DMS53 treated with DMSO at 0.1 percent for 48 hours (cell line): ENCODE measurements around the gene CPSF3.

Experiments used
- DNase-seq: peaks from one replicate; lab custom pipeline; 2025; ENCODE audit not compliant: unreplicated experiment; lab: John Stamatoyannopoulos, UW

The CPSF3 gene

DNA sequence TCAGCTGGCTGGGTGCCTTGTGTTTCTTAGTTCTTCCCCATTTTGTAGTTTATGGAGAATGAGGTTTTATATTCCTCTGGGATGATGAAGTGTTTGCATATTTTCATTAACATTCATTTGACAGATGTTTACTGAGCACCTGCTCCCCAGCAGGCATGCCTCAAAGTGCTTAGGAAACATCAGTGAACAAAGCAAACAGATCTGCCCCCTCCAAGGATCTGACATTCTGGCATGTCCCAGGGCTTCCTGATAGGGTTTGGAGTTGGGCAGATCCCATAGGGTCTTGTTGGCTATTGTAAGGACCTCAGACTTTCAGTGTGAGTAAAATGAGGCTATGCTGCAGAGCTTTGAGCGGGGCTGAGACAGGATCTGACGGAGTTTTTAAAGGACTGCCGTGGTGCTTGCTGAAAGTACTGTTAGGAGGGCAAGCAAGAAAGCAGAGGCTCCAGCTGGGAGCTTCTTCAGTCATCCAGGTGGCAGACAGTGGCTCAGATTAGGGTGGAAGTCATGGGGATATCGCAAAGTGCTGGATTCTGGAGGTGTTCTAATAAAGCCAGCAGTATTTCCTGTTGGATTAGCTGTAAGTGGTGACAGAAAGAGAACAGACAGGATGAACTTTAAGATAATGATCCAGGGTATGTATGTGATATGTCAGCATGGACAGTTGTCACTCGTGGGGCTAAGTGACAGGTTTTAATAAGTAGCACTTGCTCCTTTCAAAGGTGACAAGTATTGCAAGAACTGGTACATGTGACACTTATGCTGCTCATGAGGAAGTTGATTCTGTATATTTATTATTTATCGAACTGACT lies 39.6 kb downstream of the CPSF3 start:
- DNase-seq: no peak

DNA sequence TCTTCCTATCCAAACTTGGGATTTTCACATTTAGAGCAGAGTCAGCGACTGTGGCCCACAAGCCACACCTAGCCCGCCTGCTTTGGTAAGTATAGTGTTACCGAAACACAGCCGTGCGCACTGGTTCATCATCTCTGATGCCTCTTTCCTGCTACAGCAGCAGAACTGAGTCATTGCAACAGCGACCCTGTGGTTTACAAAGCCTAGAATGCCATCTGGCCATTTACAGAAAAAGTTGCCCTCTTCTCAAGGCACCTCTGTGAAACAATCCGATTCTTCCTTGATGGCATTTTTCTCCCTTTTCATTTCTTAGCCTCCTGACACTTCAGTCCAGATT lies 40.2 kb downstream of the CPSF3 start:
- no peak for DNase-seq

DNA sequence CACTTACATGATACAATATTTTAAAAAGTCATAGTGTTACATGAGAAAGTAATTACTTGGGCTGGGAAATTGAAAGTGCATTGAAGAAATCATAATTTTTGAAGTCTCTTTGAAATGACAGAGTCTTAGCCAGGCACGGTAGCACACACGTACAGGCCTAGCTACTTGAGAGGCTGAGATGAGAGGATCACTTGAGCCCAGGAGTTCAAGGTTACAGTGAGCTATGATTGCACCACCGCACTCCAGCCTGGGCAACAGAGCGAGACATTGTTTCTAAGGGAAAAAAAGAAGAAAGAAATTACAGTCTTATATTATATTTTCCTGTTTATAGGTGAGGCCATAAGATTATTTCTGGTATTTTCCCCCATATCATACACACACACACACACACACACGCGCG lies 41.7 kb downstream of the CPSF3 start:
- no peak for DNase-seq

DNA sequence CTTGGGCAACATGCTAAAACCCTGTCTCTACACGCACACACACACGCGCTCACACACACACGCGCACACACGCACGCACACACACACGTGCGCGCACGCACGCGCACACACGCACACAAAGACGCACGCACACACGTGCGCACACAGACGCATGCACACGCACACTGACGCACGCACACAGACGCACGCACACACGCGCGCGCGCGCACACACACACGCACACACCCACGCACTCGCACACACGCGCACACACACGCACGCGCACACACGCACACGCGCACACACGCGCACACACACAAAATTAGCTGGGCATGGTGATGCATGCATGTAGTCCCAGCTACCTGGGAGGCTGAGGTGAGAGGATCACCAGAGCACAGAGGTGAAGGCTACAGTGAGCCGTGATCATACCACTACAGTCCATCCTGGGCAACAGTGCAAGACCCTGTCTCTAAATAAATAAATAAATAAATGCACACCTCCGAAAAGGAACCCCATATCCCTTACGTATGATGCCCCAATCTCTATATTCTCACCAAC lies 42.8 kb downstream of the CPSF3 start:
- DNase-seq: no peak

DNA sequence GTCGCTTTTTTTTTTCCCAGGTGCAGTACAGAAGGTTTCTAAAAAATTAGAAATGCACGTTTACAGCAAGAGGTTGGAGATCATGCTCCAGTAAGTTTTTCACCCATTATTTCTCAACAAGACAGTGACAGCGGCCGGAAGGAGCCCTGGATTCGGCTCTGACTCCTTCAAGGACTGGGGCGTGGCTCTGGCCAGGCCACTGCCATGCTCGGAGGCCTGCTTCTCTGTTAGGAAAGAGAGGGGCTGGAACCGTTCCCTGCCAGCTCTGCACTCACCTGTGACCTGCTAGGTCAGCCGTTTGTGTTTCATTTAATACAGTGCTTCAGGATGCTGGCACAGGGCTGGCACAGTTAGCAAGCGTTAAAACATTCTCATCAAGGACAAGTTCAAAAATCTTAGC lies 44.2 kb downstream of the CPSF3 start:
- DNase-seq: no peak

DNA sequence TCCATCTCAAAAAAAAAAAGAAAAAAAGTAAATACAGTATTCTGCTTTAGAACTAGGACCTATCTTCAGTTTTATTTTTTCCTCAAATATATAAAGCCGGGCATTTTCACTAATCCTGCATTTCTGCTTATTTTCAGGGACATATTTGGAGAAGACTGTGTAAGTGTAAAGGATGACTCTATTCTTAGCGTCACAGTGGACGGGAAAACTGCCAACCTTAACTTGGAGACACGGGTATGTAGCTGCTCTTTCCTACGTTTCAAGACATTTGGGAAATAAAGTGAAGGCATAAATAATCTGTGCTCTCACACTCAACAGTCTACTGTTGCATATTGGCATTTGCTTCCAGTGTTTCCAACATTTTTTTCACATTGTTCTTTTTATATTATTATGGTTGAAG lies 47.8 kb downstream of the CPSF3 start:
- no peak for DNase-seq

DNA sequence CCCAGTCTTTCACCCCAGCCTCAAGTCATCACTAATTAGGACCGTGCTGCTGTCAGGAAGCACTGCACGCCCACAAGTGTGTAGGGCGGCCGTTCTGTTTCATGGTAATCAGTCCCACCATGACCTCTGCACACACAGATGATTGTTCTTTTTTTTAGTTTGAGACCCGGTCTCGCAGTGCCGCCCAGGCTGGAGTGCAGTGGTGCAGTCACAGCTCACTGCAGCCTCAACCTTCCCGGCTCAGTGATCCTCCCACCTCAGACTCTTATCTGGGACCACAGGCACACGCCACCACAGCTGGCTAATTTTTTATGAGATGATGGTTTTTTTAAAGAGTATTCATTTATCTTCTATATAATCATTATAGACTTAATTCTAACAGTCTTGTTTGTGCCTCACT lies 49.1 kb downstream of the CPSF3 start:
- no peak for DNase-seq

DNA sequence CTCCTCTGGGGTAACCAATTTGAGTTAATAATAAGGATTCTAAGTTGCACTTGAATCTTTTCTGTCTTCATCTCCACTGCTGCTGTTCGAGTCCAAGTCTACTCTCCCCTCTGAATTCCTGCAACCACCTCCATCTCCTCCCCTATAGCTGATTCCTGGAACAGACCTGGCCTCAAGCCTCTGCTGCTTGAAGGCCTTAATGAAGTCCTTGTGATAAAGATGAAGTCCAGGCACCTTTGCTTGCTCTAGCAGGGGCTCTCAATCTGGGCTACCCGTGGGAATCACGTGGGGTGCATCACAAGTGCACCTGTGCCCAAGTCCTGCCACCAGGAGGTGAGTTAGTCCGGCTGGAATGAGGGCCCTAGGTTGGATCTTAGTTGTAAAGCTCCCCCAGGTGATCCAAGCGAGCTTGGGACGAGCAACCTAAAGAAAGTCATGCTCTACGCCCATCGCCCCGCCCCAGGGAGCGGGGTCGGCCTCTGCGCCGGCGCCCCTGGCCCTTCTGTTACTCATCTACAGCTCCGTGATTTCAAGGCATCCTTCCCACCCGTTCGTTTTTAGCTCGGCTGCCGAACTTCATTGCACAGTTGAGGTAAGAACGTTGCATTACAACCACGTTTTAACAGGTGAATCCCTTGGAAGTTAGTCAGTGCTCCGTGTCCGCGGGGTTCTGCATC lies 50.0 kb downstream of the CPSF3 start:
- peak; percentile 35 for DNase-seq

DNA sequence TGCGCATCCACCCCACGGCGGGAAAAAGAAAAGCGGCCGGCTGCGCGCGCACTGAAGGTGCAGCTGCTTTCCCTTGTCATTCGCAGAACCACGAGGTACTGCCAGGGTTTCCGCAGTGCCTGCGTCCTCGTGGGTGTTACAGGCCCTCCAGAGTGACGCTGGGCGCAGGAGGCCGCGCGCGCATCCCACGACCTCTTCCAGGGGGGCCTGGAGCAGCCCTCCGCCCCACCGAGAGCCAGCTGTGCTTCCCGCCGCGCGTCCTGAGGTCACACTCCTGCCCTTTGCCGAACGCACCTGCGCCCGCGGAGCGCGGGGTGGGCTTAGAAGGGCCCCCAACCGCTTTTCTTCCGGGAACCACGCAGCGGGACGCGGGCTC lies 50.5 kb downstream of the CPSF3 start:
- DNase-seq: peak; percentile 41

DNA sequence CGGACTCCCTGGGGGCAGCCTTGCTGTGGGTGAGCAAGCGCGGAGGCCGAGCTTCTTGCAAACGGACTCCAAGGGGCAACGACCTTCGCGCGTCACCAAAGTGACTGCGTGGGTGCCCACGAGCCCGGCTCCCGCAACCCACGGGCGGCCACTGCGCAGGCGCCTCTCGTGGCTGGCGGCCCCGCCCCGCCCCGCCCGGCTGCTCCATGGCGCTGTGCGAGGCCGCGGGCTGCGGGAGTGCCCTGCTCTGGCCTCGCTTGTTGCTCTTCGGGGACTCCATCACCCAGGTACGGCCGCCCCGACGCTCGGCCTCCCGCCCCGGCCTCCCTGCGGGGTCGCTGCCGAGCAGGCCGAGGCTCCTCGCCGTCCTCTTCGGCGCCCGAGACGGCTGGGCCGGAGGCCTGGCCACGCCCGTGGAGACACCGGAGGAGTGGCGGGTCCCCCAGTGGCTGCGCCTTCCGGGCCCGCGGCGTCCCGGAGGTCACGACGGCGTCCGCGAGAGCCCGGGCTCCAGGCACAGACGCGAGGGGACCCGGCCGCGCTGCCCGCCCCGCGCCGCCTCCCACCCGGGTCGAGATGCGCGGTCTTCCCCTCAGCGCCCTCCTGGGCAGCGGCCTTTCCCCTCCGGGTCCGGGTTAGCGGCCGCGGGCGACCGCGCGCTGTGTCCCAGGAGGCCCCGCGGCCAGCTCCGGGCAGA lies 51.1 kb downstream of the CPSF3 start, which contains the start of gene IAH1:
TSS of gene IAH1 (plus strand) at position 191 of the 697 bp plus-strand sequence. CDS start at position 207, 16 bp downstream.
- DNase-seq: no peak

DNA sequence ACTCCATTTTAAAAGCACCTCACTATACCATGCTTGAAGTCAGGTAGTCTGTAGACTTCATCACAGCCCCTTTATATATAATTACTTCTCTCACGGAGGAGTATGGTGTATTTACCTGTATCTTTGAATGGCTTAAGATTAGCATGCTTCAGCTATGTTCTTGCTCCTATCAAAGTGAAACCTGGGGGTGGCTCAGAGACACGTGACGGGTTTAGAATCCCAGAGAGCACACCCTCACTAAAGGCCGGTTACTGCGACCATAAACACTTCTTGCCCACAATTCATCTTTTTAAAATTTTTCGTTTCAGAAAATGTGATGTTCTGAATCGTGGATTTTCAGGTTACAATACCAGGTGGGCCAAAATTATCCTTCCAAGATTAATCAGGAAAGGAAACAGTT lies 54.5 kb downstream of the CPSF3 start:
- DNase-seq: no peak

DNA sequence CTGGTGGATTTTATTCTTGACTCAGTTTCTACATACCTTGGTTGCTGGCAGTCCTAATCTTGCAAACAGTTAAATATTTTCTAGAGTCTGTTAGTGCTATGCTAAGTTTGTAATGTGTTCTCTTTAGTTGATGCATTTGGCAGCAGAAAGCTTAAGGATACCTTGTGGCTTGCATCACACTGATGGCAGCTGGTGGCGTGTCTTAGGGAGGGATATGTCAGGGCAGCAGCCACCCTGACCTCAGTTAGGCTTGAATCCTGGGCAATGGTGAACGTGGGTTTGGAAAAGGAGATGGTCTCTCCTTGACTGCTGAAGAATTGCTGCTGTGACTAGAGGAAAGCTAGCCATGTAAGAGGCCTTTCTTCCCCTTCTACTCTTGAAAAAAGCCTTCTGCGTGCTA lies 55.1 kb downstream of the CPSF3 start:
- no peak for DNase-seq

DNA sequence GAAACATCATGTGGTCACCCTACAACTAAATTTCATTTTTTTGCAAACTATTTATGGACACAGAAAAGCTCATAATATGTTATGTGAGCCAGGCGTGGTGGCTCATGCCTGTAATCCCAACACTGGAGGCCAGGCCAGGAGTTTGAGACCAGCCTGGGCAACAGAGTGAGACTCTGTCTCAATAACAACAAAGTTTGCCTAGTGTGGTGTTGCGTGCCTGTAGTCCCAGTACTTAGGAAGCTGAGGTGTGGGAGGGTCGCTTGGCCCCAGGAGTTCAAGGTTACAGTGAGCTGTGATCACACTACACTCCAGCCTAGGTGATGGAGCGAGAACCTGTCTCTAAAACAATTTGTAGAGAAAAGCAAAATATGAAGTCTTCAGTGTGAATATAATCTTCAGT lies 56.7 kb downstream of the CPSF3 start:
- no peak for DNase-seq

DNA sequence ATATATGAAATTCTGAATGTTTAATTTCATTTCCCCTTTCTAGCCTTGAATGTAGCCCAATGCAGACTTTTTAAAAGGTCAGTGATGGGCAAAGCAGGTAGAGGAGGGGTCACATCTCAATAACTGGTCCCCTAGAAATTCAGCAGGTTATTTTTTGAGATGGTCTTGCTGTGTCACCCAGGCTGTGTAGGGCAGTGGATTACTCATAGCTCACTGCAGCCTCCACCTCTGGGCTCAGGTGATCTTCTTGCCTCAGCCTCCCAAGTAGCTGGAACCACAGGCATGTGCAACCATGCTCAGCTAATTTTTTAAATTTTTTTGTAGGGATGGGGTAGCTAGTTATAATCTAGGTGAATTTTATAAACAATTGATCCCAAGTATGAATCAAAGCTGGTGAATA lies 59.7 kb downstream of the CPSF3 start:
- no peak for DNase-seq

DNA sequence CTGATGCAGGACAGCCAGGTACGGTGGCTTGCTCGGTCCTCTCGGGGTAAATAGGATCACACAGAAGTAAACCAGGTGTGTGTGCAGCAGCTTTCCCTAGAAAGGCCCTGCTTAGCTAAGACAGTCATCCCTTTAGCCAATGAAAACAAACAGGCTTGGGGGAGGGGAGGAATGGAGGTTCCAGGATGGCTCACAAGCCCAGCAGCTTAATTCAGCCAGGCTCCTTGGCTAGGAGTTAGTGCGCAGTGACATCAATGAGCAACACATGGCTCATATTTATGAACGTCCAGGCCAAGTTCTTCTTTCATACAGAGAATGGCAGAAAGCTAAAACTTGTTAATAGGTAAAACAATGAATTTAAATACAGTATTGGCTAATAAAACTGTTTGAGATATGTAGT lies 61.1 kb downstream of the CPSF3 start:
- DNase-seq: no peak

DNA sequence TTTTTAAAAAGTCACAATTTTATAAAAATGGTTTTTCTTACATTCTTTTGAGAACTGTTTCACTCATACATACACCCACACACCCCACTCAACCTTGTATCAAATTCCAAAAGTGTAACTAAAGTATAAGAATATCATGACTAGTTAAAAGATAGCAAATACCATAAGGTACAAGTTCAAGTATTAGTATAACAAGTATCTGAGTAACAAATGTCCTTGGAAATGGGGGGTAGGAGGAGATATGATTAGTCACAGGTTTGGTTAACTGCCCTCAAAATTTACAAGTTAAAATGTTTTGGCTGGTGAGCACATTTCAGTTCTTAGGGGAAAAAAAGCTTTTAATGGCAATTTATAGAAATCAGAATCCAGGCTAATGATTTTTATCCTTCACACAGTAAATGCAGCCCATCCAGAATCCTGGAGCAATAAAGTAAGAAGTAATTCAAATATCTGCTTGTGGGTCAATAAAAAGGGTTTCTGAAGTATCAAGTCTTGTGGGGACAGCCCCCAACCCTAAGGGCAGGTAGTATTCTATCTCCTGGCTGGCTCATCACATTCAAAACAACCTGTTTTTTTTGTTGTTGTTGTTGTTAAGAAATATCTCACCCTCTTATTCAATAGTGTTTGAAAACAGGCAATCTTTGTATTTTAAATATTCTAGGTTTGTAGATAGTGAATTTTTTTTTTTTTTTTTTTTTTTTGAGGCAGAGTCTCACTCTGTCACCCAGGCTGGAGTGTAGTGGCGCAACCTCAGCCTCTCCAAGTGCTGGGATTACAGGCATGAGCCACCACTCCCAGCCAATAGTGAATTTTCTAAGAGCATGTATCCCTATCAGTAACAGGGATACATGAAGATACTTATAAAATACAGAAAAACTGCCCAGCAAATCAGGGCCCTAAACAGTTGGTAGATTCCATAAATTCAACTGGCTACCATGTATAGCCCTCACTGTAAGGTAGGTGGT lies 65.4 kb downstream of the CPSF3 start:
- DNase-seq: no peak

DNA sequence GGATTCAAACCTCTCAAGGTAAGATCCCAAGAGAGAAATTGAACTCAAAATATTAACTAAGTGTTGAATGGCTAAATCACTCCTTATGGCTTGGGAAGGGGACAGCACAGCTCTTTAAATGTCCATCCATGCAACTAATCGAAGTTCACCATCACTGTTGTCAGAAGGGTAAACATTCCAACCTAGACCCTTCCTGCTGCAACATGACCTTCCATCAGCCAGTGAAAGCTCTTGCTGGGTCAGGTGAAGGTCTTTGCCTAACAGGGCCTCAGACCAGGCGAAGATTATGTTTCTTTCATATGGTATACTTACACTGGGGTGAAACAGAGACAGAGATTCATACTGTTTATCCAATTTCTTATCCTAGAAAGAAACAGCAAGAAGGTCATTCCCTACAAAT lies 67.3 kb downstream of the CPSF3 start:
- DNase-seq: no peak

DNA sequence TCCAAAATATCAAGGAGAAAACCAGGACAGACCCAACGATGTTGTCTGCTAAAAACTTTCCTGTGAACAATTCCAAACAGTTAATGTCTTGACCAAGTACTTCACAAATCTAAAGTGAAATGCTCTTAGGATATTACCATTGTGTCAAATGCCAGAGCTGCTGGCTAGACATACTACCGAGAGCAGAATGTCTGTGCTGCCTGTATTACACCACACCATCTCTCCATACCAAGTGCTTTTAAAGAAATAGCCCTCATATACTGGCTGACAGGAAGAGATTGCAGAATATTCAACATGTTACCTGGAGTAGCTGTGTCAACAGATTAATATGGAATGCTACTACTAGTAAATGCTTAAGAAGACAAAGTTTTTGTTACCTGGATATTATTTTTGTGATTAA lies 69.5 kb downstream of the CPSF3 start:
- DNase-seq: no peak

DNA sequence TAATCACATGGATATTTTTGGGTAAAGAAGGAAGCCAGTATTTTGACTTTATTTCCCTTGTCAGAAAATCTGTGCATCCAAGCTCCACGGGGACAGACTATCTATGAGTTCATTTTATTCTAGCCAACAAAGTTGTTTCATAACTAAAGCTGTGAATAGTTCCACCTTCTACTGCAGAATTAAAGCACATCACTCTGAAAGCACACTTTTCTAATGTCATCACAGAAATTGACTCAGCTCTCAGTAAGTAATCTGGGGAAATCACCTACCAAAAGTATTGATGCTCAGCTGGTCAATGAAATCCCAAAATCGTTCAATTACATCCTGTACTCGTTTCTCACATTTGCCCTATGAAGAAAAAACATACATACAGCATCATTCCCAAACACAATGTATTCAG lies 70.0 kb downstream of the CPSF3 start:
- DNase-seq: no peak

DNA sequence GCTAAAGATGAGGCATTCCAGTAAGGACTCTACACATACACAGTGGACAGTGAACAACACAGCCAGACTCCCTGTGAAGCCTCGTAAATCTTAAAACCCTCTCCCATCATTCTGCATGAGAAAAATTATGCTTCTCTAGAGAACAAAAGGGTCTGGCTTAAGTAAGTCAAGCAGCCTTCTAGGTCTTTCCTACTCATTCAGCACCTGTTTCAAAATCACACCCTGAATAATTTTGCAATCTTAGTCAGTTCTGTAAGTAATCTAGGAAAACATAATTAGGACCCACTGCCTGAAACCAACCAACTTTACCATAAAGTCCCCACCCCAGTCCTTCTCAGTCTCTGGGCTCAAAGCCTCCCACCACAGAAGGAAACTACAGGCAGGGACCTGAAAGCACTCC lies 70.6 kb downstream of the CPSF3 start:
- no peak for DNase-seq

DNA sequence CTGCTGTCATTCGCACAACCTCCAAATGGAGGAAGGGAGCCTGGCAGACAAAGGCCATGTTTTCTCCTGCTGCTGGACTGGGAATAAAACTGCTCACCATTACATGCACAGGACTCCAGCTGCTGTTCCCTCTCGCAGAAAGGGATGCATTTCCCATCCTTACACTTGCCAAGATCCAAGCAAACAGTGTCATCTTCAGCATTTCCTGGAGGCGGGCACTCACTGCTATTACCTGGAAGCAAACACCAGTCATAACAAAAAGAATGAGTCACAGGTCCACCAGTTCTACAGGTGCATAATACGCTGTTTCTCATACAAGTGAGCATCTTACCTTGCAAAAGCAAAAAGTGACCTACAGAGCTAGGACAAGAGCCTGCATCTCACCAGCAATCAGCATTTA lies 73.6 kb downstream of the CPSF3 start:
- peak; percentile 92 for DNase-seq
